Lower leg skin (tissue), 3 donors: ENCODE measurements around the gene TTI1.

Experiments used
- CTCF ChIP-seq, 3 donors: fragments of 450-650 bp; IDR thresholded peaks; one replicate each; pipeline ENCODE4 v1.5.1; 2016; ENCODE audit warnings: antibody characterized with exemption in 3 of 3, mild to moderate bottlenecking in 3 of 3, moderate library complexity in 2 of 3
- POLR2A ChIP-seq, 2 donors: fragments of 450-650 bp; IDR thresholded peaks; one replicate each; pipeline ENCODE4 v1.6.1; 2016 to 2017; ENCODE audit warnings: antibody characterized with exemption in 2 of 2, mild to moderate bottlenecking in 1 of 2, moderate library complexity in 1 of 2

- TF ChIP-seq CTCF (IDR thresholded peaks at IDR 0.05) (no peak), POLR2A (IDR thresholded peaks at IDR 0.05) (no peak)
Measured at GRCh38 chr20:37999526-38000263, 33.6 kb downstream of the TTI1 start.
